ENCODE measurements around the gene OPRM1. TPM values are rescaled to one million over a fixed set of nuclear protein-coding genes. Genes with fewer than 3 reads are reported as not detected.

OPRM1 gene
- total and polyA plus RNA-seq, 4 donors, result not detected

DNA sequence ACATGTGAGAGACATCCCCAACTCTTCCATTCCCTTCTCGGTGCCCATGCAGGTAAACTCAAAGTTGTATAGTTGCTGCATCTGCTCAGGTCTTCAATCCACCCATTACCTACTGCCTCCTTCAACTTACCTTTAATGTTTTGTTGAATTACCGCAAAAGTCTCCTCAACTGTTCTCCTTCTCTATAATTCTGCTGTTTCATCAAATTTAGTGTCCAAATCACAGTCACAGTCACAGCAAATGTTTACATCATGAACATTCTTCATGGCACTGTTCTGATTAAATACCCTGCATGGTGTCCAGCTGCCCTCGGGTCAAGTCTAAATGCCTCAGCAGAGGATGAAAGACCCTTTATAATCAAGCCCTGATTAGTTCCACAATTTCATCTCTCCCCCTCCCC, 187.4 kb downstream of the OPRM1 start:
- no peaks in the 10 kb centered on the region for H3K27me3 ChIP-seq (ENCODE audit: control insufficient read depth in 4 of 4, insufficient read depth in 4 of 4, low read length in 3 of 4)
- no peak for DNase-seq (ENCODE audit: low spot score)
- no peaks in the 10 kb centered on the region for H3K36me3 ChIP-seq (ENCODE audit: control insufficient read depth in 4 of 4, insufficient read depth in 3 of 4, low read depth in 1 of 4, low read length in 3 of 4)
- no peak overlapping the region for H3K4me3 ChIP-seq (ENCODE audit: low read depth in 1 of 3, low read length in 3 of 3)
- H3K9ac ChIP-seq (ENCODE audit: low read depth in 1 of 2, low read length in 2 of 2), result no peak overlapping the region
- TF ChIP-seq, protein P1, sequence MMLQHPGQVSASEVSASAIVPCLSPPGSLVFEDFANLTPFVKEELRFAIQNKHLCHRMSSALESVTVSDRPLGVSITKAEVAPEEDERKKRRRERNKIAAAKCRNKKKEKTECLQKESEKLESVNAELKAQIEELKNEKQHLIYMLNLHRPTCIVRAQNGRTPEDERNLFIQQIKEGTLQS (IDR thresholded peaks at IDR 0.05), result no peak
- no peak for TF ChIP-seq FOXA2 (IDR thresholded peaks at IDR 0.05)
- no peak for TF ChIP-seq YY1 (IDR thresholded peaks at IDR 0.05)
- no peak for TF ChIP-seq RXRA (IDR thresholded peaks at IDR 0.05)
- no peak for TF ChIP-seq REST (IDR thresholded peaks at IDR 0.05)
- TF ChIP-seq EGR1 (IDR thresholded peaks at IDR 0.05; ENCODE audit: low read depth in 2 of 2), result no peak
- TF ChIP-seq NR2F2 (IDR thresholded peaks at IDR 0.05), result no peak
- TF ChIP-seq GABPA (IDR thresholded peaks at IDR 0.05 in 1 of 2, conservative IDR thresholded peaks at IDR 0.05 in 1 of 2), result no peak
- TF ChIP-seq HNF4G (IDR thresholded peaks at IDR 0.05), result no peak
- TF ChIP-seq CTCF (IDR thresholded peaks at IDR 0.05; ENCODE audit: low read depth, low read length, missing input control), result no peak
- TF ChIP-seq, protein P2, sequence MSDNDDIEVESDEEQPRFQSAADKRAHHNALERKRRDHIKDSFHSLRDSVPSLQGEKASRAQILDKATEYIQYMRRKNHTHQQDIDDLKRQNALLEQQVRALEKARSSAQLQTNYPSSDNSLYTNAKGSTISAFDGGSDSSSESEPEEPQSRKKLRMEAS (IDR thresholded peaks at IDR 0.05), result no peak
- TF ChIP-seq FOXA1 (IDR thresholded peaks at IDR 0.05), result no peak
- TF ChIP-seq RAD21 (IDR thresholded peaks at IDR 0.05), result no peak
- no peak for TF ChIP-seq JUND (IDR thresholded peaks at IDR 0.05)
- TF ChIP-seq HNF4A (conservative IDR thresholded peaks at IDR 0.05), result no peak
- no peak for TF ChIP-seq SP1 (IDR thresholded peaks at IDR 0.05)
- TF ChIP-seq, protein P3, sequence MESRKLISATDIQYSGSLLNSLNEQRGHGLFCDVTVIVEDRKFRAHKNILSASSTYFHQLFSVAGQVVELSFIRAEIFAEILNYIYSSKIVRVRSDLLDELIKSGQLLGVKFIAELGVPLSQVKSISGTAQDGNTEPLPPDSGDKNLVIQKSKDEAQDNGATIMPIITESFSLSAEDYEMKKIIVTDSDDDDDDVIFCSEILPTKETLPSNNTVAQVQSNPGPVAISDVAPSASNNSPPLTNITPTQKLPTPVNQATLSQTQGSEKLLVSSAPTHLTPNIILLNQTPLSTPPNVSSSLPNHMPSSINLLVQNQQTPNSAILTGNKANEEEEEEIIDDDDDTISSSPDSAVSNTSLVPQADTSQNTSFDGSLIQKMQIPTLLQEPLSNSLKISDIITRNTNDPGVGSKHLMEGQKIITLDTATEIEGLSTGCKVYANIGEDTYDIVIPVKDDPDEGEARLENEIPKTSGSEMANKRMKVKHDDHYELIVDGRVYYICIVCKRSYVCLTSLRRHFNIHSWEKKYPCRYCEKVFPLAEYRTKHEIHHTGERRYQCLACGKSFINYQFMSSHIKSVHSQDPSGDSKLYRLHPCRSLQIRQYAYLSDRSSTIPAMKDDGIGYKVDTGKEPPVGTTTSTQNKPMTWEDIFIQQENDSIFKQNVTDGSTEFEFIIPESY (IDR thresholded peaks at IDR 0.05), result no peak
- TF ChIP-seq TAF1 (conservative IDR thresholded peaks at IDR 0.05), result no peak
- H3K27ac ChIP-seq (ENCODE audit: low read depth in 1 of 2, low read length in 2 of 2), result no peak overlapping the region
- H3K4me1 ChIP-seq (ENCODE audit: control insufficient read depth in 4 of 4, insufficient read depth in 4 of 4, low read length in 3 of 4), result peaks cover 0 to 3% (median 0%) of the 10 kb centered on the region in 4 donors
- no peaks in the 10 kb centered on the region for H3K9me3 ChIP-seq (ENCODE audit: control insufficient read depth in 4 of 4, low read length in 3 of 4)
- 88% methylated on average over 3 of the region's 3 CpGs for WGBS

Measured in liver (tissue), 9 donors.